GM12872 (cell line): ENCODE results near the gene SLC37A1.

Experiments used
- CTCF ChIP-seq: IDR thresholded peaks from 3 replicates; pipeline ENCODE4 v1.5.1; 2011; ENCODE audit warnings: low read depth, mild to moderate bottlenecking, low read length, moderate library complexity; ENCODE audit not compliant: insufficient read depth

SLC37A1 gene

GRCh38 chr21:42614811-42615351, 101.2 kb downstream of the SLC37A1 start:
- TF ChIP-seq CTCF: no peak

DNA sequence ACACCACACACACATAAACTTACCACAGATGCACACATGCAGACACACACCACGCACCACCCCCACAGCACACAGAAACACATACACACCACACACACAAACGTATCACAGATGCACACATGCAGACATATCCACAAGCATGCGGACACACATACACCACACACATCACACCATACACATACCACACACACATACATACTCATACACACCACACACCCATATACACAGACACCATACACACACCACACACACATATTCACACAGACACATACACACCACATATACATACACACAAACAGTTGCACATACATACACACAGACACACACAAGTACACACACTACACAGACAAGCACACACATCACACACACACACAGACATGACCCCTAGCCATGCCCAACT, 102.3 kb downstream of the SLC37A1 start:
- no peak for TF ChIP-seq CTCF

DNA sequence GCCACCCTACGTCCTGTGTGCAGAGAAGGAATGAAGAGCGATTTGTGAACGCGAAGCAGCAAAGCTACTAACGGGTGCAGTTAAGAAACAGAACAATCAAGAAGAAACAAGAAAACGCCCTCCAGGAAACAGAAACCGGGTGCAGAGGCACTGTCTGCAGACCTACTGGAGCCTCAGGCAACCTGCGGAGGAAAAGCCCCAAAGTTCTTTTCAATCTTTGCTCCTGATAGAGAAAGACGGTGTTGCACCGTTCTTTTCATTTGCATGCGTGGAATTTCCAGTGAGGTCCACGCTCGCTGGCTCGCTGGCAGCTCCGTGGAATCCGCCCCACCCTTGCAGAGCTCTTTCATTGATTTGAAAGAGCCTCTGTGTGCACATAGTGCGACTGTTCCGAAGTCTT, 102.8 kb downstream of the SLC37A1 start:
- TF ChIP-seq CTCF: no peak

GRCh38 chr21:42616941-42617340, 103.3 kb downstream of the SLC37A1 start:
- TF ChIP-seq CTCF: no peak

GRCh38 chr21:42617486-42617885, 103.8 kb downstream of the SLC37A1 start:
- TF ChIP-seq CTCF: no peak

GRCh38 chr21:42618707-42619102, 105.1 kb downstream of the SLC37A1 start:
- TF ChIP-seq CTCF: no peak

DNA sequence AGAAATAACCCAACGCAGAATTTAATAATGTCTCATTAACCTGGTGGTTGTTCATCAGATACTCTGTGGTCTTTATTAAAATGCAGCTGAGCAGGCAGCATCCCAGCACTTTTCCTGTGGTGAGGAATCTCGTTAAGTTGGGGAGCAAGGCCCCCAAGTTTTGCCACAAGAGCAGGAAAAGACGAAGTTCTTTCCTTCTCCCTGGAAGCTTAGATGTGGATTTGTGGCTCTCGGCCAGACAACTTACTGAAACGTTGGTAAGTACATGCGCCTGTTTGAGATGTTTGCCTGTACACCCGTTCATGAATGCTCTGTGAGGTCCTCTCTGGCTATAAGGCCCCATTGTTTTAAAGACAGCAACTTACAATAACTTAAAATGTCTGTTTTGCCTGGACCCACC, 105.5 kb downstream of the SLC37A1 start:
- no peak for TF ChIP-seq CTCF

DNA sequence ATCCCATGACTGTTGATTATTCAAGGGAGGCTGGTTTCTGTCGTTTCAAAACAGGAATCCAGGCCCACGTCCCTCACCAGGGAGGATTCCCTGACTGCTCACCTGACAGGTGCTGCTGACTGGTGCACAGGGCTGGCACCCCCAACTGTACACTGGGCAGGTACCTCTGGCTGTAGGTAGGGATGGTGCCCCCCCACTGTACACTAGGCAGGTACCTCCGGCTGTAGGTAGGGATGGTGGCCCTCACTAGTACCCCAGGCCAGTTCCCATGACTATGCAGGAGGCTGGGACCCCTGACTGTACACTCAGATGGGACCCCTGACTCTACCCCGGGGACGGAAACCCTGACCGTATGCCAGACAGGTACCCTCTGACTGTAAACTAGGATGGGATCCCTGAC, 106.2 kb downstream of the SLC37A1 start:
- no peak for TF ChIP-seq CTCF
